ENCODE measurements around the gene MPHOSPH8. TPM values are rescaled to one million over a fixed set of nuclear protein-coding genes. Genes with fewer than 3 reads are reported as not detected.
"Not testable (repeated sequence)": the region's sequence is repeated elsewhere in the genome, so short reads cannot be mapped to it uniquely, and the experiment has no call there.

The MPHOSPH8 gene
- total RNA-seq, 1 donor from 2014 or later: 15.0 TPM

- DNase-seq: peak; percentile 16
These were observed 51.6 kb downstream of the MPHOSPH8 start for GRCh38 chr13:19685034-19685433.

DNA sequence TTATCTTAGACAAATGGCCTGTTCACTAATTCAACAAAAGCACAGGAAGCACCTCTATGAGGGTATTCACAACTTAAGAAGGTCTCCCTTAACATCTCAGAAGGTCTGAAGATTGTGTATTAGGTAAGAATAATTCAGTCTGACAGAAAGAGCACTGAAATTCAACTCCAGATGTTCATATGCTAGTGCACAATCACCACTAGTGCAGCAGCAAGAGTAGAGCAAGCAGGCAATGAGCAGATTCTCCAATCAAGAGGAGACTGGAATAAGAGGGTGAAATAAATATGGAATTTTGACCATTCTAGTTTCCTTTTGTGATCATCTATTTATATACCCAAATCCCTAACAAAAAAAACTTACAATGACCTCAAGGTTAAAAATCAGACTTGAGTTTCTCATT lies 52.0 kb downstream of the MPHOSPH8 start:
- DNase-seq: no peak

GRCh38 chr13:19691447-19691846 lies 58.0 kb downstream of the MPHOSPH8 start:
- peak; percentile 15 for DNase-seq

DNA sequence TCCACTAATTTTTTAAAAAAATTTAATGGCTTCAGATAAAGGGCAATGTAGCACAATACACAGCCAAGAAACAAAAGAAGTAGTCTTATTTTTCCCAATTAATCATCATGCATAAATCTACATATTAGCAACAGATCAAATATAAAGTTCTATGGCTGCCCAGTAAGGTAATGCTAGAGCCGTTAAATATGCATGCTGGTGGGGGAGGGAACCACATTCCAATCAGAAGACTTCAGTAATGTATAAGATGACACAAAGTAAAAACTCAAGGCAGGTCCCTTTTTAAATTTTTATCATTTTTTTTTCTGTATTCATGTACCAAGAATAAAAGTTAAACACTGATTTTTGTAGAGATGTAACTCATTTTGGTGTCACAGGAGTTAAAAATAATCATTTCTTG lies 62.0 kb downstream of the MPHOSPH8 start:
- DNase-seq: no peak

DNA sequence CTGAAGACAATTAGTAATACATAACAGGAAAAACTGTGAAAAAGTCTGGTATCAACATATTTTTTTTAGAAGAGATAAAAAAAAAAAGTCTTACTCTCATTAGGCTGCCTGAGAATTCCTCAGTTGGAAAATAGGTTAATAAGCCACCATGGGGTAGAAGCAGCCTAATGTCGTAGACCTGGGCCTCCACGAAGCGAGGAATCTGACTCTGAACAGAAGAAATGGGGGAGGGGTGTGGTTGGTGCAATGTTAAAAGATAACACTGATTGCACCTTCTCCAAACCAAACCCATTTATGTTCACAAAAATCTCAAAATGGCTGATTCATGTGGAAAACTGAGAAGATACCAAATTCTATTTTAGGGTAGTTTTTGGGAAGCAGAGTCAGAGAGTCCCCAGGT lies 62.4 kb downstream of the MPHOSPH8 start:
- no peak for DNase-seq

- not testable (repeated sequence) for DNase-seq
These were observed 67.5 kb downstream of the MPHOSPH8 start for GRCh38 chr13:19700963-19701362.

DNA sequence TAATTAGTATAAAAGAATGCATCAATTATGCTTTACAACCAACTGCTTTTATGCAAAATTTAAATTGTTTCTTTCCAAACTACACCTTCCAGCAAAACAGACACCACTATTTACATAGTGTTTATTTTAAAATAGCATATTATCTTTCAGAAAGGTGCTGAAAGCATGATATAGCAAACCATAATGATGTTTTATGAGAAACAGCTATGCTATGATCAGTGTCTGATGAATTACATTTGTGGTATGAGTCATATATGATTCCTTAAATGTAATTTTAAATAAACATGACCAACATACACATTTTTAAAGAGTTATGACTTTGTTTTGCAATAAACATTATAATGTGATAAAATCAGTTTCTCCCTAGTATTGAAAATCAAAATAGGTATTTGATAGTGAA lies 68.2 kb downstream of the MPHOSPH8 start:
- not testable (repeated sequence) for DNase-seq

- DNase-seq: not testable (repeated sequence)
These were observed 70.8 kb downstream of the MPHOSPH8 start for GRCh38 chr13:19704256-19704655.

DNA sequence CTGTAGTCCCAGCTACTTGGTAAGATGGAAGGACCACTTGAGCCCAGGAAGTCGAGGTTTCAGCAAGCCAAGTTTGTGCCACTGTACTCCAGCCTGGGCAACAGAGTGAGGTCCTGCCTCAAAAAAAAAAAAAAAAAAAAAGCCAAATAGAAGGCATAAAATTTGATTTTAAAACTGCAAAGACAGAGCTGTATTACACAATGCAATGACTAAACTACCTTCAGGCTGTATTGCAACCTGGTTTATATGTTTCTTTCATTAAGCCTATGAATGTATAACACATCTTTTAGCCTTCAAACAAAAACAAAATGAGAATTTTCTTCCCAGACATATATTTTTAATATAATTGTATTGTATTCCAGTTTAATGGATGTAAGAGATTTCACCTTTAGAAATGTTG lies 75.6 kb downstream of the MPHOSPH8 start:
- not testable (repeated sequence) for DNase-seq

- DNase-seq: not testable (repeated sequence)
These were observed 76.3 kb downstream of the MPHOSPH8 start for GRCh38 chr13:19709782-19710181.

GRCh38 chr13:19713186-19713965 lies 79.9 kb downstream of the MPHOSPH8 start:
- DNase-seq: peak; percentile 53

GRCh38 chr13:19720039-19720438 lies 86.6 kb downstream of the MPHOSPH8 start:
- DNase-seq: no peak

Other genes with a start within 250 kb of the MPHOSPH8 start
- gene TPTE2, start 72.1 kb upstream of the MPHOSPH8 start, total RNA-seq: not detected in 2 replicates
- 75.9 and 93.1 TPM in 2 replicates for gene PSPC1, start 149.3 kb downstream of the MPHOSPH8 start, total RNA-seq
- gene ZMYM5, start 230.0 kb downstream of the MPHOSPH8 start, total RNA-seq: 12.6 and 14.8 TPM in 2 replicates